GM12878 (cell line): ENCODE data around the gene SMIM20.

ENCODE experiments used
- CHD2 ChIP-seq: IDR thresholded peaks from 2 replicates; pipeline ENCODE4 v1.6.1; 2011; ENCODE audit warnings: low read depth, low read length, improper control_type of control experiment, borderline replicate concordance
- EZH2 ChIP-seq: IDR thresholded peaks from 2 replicates; pipeline ENCODE4 v1.6.1; 2012; ENCODE audit warnings: low read depth, mild to moderate bottlenecking, control low read depth, inconsistent platforms, low read length, borderline replicate concordance; ENCODE audit not compliant: control insufficient read depth
- TAF1 ChIP-seq: IDR thresholded peaks from 2 replicates; pipeline ENCODE4 v1.6.1; 2011; ENCODE audit warnings: mild to moderate bottlenecking, low read depth, low read length, borderline replicate concordance
- TF ChIP-seq, protein P1 (sequence below), 3 experiments: IDR thresholded peaks in 2 of 3; conservative IDR thresholded peaks in 1 of 3; 2 replicates each; pipeline ENCODE4 v1.5.1; 2011; ENCODE audit warnings: low read depth in 3 of 3, low read length in 3 of 3, mild to moderate bottlenecking in 3 of 3, control low read depth in 2 of 3, moderate library complexity in 2 of 3, inconsistent platforms in 1 of 3, mixed read lengths in 1 of 3; ENCODE audit not compliant: control insufficient read depth in 2 of 3, insufficient read depth in 1 of 3; ENCODE audit errors: extremely low read depth in 1 of 3

DNA sequence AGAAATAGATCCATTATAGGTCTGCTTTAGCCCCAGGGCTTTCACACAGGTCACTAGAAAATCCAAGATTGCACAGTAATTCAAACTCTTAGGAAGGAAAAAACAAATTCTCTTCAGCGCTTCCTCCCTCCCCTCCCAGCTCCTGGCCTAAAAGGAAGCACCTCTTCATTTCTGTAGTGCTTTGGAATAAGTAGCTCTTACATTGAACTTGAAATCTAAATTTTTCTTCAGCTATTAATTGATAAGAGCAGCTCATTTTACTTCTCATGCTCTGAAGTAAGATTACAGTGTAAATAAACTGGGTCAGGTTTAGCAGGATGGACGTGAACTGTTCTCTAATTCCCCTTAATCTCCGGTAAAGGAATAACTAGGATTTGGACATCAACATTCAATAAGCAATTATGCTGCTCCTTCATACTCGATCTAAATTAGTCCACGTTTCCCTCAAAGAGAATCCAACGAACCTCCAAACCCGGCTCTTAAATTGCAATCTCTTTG lies 40.3 kb upstream of the SMIM20 start:
- TF ChIP-seq EZH2 (no peak), CHD2 (no peak), TAF1 (no peak)
- TF ChIP-seq, protein P1, sequence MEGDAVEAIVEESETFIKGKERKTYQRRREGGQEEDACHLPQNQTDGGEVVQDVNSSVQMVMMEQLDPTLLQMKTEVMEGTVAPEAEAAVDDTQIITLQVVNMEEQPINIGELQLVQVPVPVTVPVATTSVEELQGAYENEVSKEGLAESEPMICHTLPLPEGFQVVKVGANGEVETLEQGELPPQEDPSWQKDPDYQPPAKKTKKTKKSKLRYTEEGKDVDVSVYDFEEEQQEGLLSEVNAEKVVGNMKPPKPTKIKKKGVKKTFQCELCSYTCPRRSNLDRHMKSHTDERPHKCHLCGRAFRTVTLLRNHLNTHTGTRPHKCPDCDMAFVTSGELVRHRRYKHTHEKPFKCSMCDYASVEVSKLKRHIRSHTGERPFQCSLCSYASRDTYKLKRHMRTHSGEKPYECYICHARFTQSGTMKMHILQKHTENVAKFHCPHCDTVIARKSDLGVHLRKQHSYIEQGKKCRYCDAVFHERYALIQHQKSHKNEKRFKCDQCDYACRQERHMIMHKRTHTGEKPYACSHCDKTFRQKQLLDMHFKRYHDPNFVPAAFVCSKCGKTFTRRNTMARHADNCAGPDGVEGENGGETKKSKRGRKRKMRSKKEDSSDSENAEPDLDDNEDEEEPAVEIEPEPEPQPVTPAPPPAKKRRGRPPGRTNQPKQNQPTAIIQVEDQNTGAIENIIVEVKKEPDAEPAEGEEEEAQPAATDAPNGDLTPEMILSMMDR (IDR thresholded peaks at IDR 0.05 in 2 of 3, conservative IDR thresholded peaks at IDR 0.05 in 1 of 3; ENCODE audit: control insufficient read depth in 2 of 3, extremely low read depth in 1 of 3, insufficient read depth in 1 of 3, low read depth in 3 of 3, low read length in 3 of 3): no peak
